Measurements from ENCODE around the gene CCNG1.
"Not testable (repeated sequence)": the region's sequence is repeated elsewhere in the genome, so short reads cannot be mapped to it uniquely, and the experiment has no call there.

CCNG1 gene
- total RNA-seq = 51.8 to 244 (median 81.2) reads per million in 3 experiments

GRCh38 chr5:163437309-163438182 lies at the start of gene CCNG1:
Gene CCNG1 (plus strand): TSS chr5:163437595. CDS start chr5:163439257, 1,662 bp downstream.
- DNase-seq = peak; percentile 87

GRCh38 chr5:163395792-163396191 lies 41.6 kb upstream of the CCNG1 start:
- DNase-seq = no peak

DNA sequence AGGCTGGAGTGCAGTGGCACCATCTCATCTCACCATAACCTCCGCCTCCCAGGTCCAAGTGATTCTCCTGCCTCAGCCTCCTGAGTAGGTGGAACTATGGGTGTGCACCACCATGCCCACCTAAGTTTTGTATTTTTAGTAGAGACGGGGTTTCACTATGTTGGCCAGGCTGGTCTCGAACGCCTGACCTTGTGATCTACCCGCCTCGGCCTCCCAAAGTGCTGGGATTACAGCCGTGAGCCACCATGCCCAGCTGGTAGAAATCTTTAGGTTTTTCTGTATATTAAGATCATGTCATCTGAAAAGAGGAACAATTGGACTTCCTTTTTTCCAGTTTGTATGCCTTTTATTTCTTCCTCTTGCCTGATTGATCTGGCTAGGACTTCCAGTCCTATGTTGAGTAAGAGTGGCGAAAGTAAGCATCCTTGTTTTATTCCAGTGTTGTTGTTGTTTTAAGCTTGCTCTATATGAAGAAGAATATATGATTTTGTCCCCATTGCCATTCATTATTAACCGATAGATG lies 40.5 kb upstream of the CCNG1 start:
- DNase-seq = not testable (repeated sequence)

- DNase-seq = no peak
These were observed 40.0 kb upstream of the CCNG1 start for GRCh38 chr5:163397354-163397753.

DNA sequence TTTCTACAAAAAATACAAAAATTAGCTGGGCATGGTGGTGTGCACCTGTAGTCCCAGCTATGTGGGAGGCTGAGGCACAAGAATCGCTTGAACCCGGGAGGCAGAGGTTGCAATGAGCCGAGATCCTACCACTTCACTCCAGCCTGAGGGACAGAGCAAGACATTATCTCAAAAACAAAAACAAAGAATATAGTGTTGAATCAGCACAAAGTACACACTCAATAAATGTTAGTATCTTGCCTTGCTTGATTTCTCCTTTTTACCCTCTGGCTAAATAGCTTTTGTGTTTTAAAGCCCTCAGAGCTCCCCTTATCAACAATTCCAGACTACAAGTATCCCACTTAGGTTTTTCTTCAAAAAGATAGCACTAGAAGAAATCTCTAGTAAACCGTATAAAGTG lies 37.5 kb upstream of the CCNG1 start:
- no peak for DNase-seq

DNA sequence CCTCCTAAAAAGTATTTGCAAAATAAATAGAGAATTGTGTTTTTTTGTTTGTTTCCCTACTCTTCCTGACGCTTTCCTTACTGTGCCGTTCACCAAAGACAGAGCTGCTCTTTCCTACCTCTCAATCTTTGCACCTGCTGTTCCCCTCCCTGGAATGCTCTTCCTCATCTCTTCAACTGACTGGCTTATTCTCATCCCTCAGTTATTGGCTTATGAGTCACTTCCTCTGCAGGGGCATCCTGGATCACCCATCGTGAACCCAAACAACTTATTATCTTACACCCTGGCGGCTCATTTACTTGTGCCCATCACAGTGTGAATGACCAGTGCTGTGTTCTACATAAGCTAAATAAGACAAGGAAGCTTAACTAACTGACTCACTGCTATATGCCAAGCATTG lies 36.1 kb upstream of the CCNG1 start:
- no peak for DNase-seq

GRCh38 chr5:163402007-163402406 lies 35.4 kb upstream of the CCNG1 start:
- no peak for DNase-seq

DNA sequence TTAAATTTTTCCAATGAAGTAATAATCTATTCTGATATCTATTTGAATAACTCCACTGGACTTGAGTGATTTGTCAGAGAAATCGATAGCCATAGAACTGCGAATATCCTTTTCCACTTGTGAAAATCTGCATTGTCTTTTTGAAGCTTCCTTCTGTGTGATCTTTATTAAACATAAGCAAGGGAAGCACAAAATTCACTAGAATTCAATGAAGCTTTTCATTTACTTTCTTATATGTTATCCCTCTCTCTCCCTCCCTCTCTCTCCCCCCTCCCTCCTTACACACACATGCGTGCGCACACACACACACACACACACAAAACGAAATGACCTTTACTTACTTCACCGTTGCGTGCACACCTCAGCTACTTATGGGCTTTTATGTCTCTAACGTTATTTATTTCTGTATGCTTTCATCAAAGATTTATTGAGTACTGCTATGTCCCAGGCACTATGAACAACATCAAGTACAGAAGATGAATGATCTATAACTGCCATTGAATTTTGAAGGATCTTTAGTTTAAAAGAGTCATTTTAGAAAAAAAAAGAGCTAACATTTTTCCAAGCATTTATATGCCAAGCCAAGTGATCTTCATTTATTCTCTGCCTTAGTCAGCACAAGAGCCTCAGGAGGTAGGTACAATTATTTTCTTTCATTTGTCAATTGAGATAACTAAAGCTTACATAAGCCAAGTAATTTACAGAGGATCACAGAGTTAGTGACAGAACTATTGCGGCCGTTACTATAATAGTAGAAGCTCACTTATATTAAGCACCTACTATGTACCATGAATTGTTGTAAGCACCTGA lies 32.8 kb upstream of the CCNG1 start:
- no peak for DNase-seq

GRCh38 chr5:163407034-163407655 lies 30.2 kb upstream of the CCNG1 start:
- no peak for DNase-seq

DNA sequence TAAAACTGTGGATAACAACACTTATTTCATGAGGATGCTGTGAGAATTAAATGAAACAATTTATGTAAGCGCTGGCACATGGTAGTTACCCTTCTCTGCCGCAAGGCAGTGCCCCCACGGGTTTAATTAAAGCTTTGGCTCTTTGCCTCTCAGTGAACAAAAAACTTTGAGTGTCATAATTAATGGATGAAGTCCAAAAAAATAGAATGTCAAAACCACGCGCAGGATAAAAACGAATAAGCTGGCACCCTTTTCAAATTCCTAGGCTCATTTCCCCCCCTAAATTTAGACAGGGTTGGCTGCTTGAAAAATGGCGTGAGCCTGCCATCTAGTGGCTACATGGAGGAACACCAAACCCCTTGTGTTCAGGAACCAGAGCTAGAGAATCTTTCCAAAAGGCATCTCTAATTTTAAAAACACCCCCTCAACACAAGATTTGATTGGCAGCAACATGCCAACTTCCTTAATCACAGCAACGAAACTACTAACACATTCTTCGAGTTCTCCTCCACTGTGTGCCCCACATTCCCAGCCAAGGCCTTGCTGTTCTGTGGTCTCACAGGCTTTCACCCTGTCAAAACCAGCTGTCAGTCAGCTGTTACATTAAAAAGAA lies 29.0 kb upstream of the CCNG1 start:
- peak; percentile 38 for DNase-seq

DNA sequence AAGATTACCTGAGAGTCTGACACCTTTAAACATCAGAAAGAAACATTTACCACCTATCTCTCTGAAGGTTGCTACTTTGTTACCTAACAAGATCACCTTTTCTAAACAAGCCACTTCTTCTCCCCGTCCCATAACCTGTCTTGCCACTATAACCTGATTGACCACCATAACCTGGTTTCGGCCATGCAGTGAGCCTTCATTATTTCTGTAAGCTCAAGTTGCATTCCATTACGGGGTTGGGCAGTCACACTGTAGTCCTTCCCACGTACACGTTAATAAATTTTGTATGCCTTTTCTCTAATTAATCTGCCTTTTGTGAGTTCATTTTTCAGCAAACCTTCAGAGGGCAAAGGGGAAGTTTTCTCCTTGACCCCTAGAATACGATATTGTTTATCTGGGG lies 28.0 kb upstream of the CCNG1 start:
- no peak for DNase-seq

DNA sequence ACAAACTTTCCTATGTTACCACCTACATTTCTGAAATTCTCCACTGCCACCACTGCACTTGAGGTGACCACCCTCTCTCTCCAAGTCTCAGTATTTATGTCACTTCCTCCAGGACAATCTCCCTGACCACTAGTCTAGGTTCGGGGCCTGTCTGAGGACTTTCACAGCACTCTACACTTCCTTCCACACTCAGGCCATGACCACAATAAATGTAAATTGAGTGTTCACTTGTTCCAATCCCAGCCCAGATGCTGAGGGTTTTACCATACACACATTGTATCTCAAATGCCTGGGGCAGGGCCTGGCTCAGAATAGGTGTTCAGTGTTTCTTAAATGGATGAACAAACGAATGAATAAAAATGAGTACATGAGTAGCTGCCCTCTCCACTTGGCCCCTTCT lies 26.9 kb upstream of the CCNG1 start:
- DNase-seq = no peak

DNA sequence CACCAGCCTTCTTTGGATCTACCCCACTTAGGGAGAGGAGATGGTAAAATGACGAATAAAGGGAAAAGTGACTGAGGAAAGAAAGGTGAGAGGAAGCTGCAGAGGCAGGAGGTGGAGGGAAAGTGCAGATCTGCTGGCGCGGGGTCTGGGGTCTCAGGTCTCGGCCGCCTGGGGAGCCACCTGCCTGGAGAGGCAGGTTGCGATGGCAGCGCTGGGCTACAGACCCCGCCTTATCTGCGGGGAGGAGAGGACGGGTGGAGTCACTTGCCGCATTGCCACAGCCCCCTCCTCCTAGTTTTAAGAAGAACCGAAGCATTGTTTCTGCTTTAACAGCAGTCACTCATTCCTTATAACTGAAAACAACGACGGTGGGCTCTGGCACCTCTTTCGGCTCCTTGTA lies 21.7 kb upstream of the CCNG1 start:
- not testable (repeated sequence) for DNase-seq

DNA sequence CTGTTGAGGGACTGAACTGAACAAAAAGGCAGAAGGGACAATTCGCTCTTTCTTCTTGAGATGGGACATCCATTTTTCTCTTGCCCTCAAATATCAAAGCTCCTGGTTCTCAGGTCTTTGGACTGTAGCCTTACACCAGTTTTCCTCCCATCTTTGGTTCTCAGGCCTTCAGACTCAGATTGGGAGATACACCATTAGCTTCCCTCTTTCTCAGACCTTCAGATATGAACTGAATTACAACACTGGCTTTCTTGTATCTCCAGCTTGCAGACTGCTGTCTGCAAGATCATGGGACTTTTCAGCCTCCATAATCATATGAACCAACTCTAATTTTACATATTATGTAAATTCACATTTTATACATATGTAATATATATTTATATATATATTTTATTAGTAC lies 12.6 kb upstream of the CCNG1 start:
- DNase-seq = no peak

- not testable (repeated sequence) for DNase-seq
These were observed 11.3 kb upstream of the CCNG1 start for GRCh38 chr5:163426128-163426527.

DNA sequence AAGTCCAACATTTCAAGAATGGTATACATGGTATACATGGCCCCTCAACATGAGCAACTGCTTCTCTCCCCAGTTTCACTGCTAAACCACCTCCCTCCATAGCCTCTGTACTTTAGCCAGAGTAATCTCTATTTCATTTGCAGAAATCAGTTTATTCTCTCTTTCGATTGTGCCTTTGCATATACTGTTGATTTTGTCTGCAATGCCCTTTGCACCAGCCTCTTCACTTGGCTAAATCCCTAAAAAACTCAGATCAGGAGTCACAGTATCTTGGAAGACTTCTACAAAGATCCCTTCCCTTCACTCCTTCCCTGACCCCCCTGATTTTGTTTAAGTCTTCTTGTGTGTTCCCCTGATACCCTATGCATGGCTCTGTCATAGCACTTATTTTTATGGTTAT lies 4.9 kb upstream of the CCNG1 start:
- DNase-seq = no peak

DNA sequence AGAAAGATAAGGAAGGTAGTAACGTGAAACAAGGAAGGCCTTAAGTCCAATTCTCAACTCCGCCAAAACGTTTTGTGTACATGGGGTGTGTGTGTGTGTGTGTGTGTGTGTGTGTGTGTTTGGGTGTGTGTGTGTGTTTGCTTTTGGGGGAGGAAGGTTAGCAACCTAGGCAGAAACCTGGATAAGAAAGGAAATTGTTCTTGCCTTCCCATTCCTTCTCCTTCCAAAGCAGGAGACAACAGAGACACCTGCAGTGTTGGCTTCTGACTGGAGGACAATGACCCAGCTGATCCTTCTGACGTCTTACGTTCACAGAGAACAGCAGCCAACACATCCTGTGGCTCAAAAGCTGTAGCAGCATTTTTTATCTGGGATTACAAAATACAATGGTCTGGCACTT lies 4.1 kb upstream of the CCNG1 start:
- DNase-seq = no peak

DNA sequence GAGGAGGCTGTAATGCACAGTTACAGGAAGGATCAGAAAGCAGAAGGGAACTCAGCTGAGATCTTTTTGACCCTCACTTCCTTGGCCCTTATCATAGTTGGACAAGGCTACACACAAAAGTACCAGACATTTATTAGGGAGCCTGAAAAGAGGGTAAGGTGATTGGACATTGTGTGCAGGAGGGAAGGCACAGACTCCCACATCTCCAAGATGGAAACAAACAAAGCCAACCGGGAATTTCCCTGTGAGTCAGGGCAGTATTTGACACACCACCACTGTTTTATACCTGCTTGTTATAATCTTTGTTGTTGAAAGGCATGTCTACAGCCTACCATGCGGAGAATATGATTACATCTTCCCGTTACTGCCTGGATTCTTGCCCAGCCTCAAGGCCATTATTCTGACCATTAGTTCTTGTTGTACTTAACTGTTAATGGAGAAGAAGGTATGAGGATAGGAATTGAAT lies 3.0 kb upstream of the CCNG1 start:
- no peak for DNase-seq

GRCh38 chr5:163436515-163436914 lies 880 bp upstream of the CCNG1 start:
- no peak for DNase-seq

GRCh38 chr5:163437011-163437308 lies 435 bp upstream of the CCNG1 start:
- no peak for DNase-seq

DNA sequence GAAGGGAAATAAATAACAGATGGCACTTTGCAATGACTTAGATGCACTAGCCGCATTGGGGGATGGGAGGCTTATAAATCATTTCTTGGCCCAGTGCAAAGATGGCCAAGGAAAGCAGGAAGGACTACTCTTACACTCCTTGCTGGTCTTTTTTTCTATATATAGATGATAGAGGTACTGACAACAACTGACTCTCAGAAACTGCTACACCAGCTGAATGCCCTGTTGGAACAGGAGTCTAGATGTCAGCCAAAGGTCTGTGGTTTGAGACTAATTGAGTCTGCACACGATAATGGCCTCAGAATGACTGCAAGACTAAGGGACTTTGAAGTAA lies 1.7 kb downstream of the CCNG1 start:
- no peak for DNase-seq

DNA sequence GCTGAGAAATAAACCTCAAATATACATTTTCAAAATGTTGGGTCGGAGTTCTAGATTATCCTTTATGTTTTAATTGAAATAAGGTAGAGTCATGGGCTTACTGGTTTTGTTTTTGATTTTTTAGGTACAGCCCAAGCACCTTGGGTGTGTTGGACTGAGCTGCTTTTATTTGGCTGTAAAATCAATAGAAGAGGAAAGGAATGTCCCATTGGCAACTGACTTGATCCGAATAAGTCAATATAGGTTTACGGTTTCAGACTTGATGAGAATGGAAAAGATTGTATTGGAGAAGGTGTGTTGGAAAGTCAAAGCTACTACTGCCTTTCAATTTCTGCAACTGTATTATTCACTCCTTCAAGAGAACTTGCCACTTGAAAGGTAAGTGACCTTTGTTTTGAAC lies 3.6 kb downstream of the CCNG1 start:
- no peak for DNase-seq

DNA sequence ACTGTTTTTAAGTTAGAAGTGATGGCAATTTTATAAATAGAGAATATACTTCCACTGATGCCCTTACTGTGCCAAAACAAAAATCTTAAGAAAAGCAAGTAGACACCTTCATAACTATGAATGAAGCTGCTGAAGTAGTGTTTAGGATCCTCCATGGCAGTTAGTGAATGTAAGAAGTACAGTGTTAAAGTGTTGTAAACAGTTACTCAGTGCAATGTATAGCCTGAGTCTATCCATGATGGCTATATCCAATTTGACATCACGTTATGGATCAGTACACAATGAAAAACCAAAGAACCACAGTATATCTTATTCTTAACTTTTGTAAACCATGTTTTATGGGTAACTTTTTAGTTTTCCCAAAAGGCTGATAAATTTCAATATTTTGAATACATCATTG lies 7.1 kb downstream of the CCNG1 start:
- DNase-seq = no peak

Data from central memory CD4-positive, alpha-beta T cell (primary cell).